Ascending aorta (tissue), 2 donors: Measurements from ENCODE around the gene OVAAL. TPM values are rescaled to one million over a fixed set of nuclear protein-coding genes. Genes with fewer than 3 reads are reported as not detected.

ENCODE experiments used
- DNase-seq, 2 donors: peaks; one replicate each; pipeline ENCODE4 v3.0.0-alpha.2; 2019; ENCODE audit warnings: low spot score in 2 of 2
- H3K27ac ChIP-seq, 2 donors: fragments of 200-600 bp; sonication (generic); one replicate each; pipeline ENCODE4 v1.5.1; 2016 to 2017; ENCODE audit warnings: mild to moderate bottlenecking in 1 of 2
- H3K27me3 ChIP-seq: fragments of 200-600 bp; sonication (generic); one replicate; pipeline ENCODE4 v1.5.1; 2017
- H3K36me3 ChIP-seq, 2 donors: fragments of 200-600 bp; sonication (generic); one replicate each; pipeline ENCODE4 v1.5.1; 2016
- H3K4me1 ChIP-seq, 2 donors: fragments of 200-600 bp; sonication (generic); one replicate each; pipeline ENCODE4 v1.5.1; 2016 to 2017; ENCODE audit warnings: mild to moderate bottlenecking in 1 of 2
- H3K4me3 ChIP-seq, 2 donors: fragments of 200-600 bp; sonication (generic); one replicate each; pipeline ENCODE4 v1.5.1; 2016 to 2017; ENCODE audit warnings: mild to moderate bottlenecking in 1 of 2
- H3K9me3 ChIP-seq, 2 donors: fragments of 200-600 bp; sonication (generic); one replicate each; pipeline ENCODE4 v1.5.1; 2016
- CTCF ChIP-seq, 3 experiments: fragments of 200-600 bp in 2 of 3; fragments of 450-650 bp in 1 of 3; sonication (generic) in 2 of 3; IDR thresholded peaks; one replicate each; pipeline ENCODE4 v1.5.1; 2016 to 2019; ENCODE audit warnings: antibody characterized with exemption in 3 of 3, mild to moderate bottlenecking in 1 of 3, moderate library complexity in 1 of 3
- intact Hi-C: fragments of 100-400 bp; cut with DNase I; formaldehyde crosslinking; loops from one replicate; pipeline ENCODE4 v1.15.1; 2023
- total RNA-seq: library from RNA; depleted of rRNA; stranded (reverse); fragments of >200 nt; gene quantifications from one replicate; pipeline ENCODE4 v1.1.0, GENCODE V29; 2016

OVAAL gene
- total RNA-seq, 1 donor from 2014 or later = not detected

GRCh38 chr1:180533266-180533987, 25.3 kb upstream of the OVAAL start:
- Histone ChIP-seq H3K4me1 (peaks cover 8 to 14% of the 10 kb centered on the region in 2 donors), H3K36me3 (no peaks in the 10 kb centered on the region), H3K27ac (no peak overlapping the region), H3K9me3 (no peaks in the 10 kb centered on the region), H3K27me3 (no peaks in the 10 kb centered on the region), H3K4me3 (no peak overlapping the region)
- TF ChIP-seq CTCF (IDR thresholded peaks at IDR 0.05) = peak; percentile 70 to 83 (median 77)
- peak in 1 of 2 donors; percentile 79 for DNase-seq
- intact Hi-C loops = loop anchor here (2.0 to 5.0 kb wide), 3 partner anchors 99 to 489 kb away; partner anchors contain the start of genes STX6 and XPR1

- no peaks in the 10 kb centered on the region for H3K36me3 ChIP-seq
- H3K9me3 ChIP-seq = no peaks in the 10 kb centered on the region
- no peaks in the 10 kb centered on the region for H3K27me3 ChIP-seq
- H3K4me1 ChIP-seq = peaks cover 6 to 11% of the 10 kb centered on the region in 2 donors
- H3K27ac ChIP-seq = no peak overlapping the region
- no peak for DNase-seq
- no peak for TF ChIP-seq CTCF (IDR thresholded peaks at IDR 0.05)
- no peak overlapping the region for H3K4me3 ChIP-seq
- intact Hi-C loops = loop anchor here (5.0 kb wide), 2 partner anchors 328 to 488 kb away; partner anchors contain the start of gene STX6
Observed at GRCh38 chr1:180534214-180534613, 24.6 kb upstream of the OVAAL start.

GRCh38 chr1:180535418-180535999, 23.3 kb upstream of the OVAAL start:
- Histone ChIP-seq H3K4me3 (no peak overlapping the region), H3K27me3 (no peaks in the 10 kb centered on the region), H3K27ac (no peak overlapping the region), H3K9me3 (no peaks in the 10 kb centered on the region), H3K4me1 (peaks cover 0 to 3% of the 10 kb centered on the region in 2 donors), H3K36me3 (no peaks in the 10 kb centered on the region)
- no peak for TF ChIP-seq CTCF (IDR thresholded peaks at IDR 0.05)
- no peak for DNase-seq
- intact Hi-C loops = no loop called here

- Histone ChIP-seq H3K36me3 (no peaks in the 10 kb centered on the region), H3K27me3 (no peaks in the 10 kb centered on the region), H3K4me1 (peaks cover 0 to 14% of the 10 kb centered on the region in 2 donors), H3K9me3 (no peaks in the 10 kb centered on the region), H3K27ac (no peak overlapping the region), H3K4me3 (no peak overlapping the region)
- no peak for TF ChIP-seq CTCF (IDR thresholded peaks at IDR 0.05)
- intact Hi-C loops = no loop called here
- DNase-seq = no peak
Observed at GRCh38 chr1:180536821-180537372, 21.9 kb upstream of the OVAAL start.

- Histone ChIP-seq H3K27me3 (no peaks in the 10 kb centered on the region), H3K4me1 (peaks cover 3 to 32% of the 10 kb centered on the region in 2 donors), H3K4me3 (no peak overlapping the region), H3K9me3 (no peaks in the 10 kb centered on the region), H3K36me3 (no peaks in the 10 kb centered on the region), H3K27ac (peak overlapping the region in 1 of 2 donors; percentile 73)
- DNase-seq = no peak
- intact Hi-C loops = no loop called here
- TF ChIP-seq CTCF (IDR thresholded peaks at IDR 0.05) = no peak
Observed at GRCh38 chr1:180539136-180539535, 19.6 kb upstream of the OVAAL start.
